GM12878 (cell line): ENCODE data around the gene LSP1. TPM values are rescaled to one million over a fixed set of nuclear protein-coding genes. Genes with fewer than 3 reads are reported as not detected.

Experiments used
- BCL3 ChIP-seq: IDR thresholded peaks from 2 replicates; pipeline ENCODE4 v1.6.1; 2011; ENCODE audit warnings: borderline replicate concordance, low read depth, mild to moderate bottlenecking, moderate library complexity, low read length; ENCODE audit not compliant: insufficient read depth, poor library complexity, severe bottlenecking
- E2F8 ChIP-seq: fragments of 450-650 bp; IDR thresholded peaks from 2 replicates; pipeline ENCODE4 v1.6.1; 2018; ENCODE audit warnings: mild to moderate bottlenecking, low read depth, moderate library complexity; ENCODE audit not compliant: partially characterized antibody
- HDAC6 ChIP-seq: fragments of 200-600 bp; sonication (generic); IDR thresholded peaks from one replicate; pipeline ENCODE4 v1.8.0; 2017; ENCODE audit warnings: antibody characterized with exemption; ENCODE audit not compliant: unreplicated experiment
- NFYB ChIP-seq: IDR thresholded peaks from 2 replicates; pipeline ENCODE4 v1.6.1; 2011; ENCODE audit warnings: low read depth, mild to moderate bottlenecking, low read length, improper control_type of control experiment, moderate library complexity; ENCODE audit not compliant: insufficient read depth
- RBBP5 ChIP-seq: fragments of 200-600 bp; sonication (generic); conservative IDR thresholded peaks from 2 replicates; pipeline ENCODE4 v1.6.1; 2016
- SMAD1 ChIP-seq: fragments of 450-650 bp; IDR thresholded peaks from 2 replicates; pipeline ENCODE4 v1.6.1; 2018; ENCODE audit warnings: mild to moderate bottlenecking, low read depth; ENCODE audit not compliant: partially characterized antibody
- TCF7 ChIP-seq: IDR thresholded peaks from 2 replicates; pipeline ENCODE4 v1.6.1; 2014; ENCODE audit warnings: antibody characterized with exemption, borderline replicate concordance
- ZNF207 ChIP-seq: fragments of 450-650 bp; IDR thresholded peaks from 2 replicates; pipeline ENCODE4 v1.6.1; 2014; ENCODE audit warnings: antibody characterized with exemption, mild to moderate bottlenecking, borderline replicate concordance
- ZNF592 ChIP-seq: fragments of 450-650 bp; IDR thresholded peaks from 2 replicates; pipeline ENCODE4 v1.6.1; 2017; ENCODE audit warnings: mild to moderate bottlenecking, moderate library complexity
- ZNF622 ChIP-seq: fragments of 450-650 bp; IDR thresholded peaks from 2 replicates; pipeline ENCODE4 v1.6.1; 2017; ENCODE audit warnings: mild to moderate bottlenecking, inconsistent platforms
- polyA plus RNA-seq, 11 experiments: library from polyadenylated mRNA; depleted of rRNA in 4 of 11; unstranded in 6 of 11; stranded (reverse) in 5 of 11; fragments of >200 nt; fragmentation: Nextera tagmentation in 4 of 11; fragmentation: Illumina TruSeq in 1 of 11; extraction: Ambion mirVana in 4 of 11; extraction: Trizol in 1 of 11; gene quantifications; 1 replicate in 1 of 11; 2 replicates in 10 of 11; pipeline versions ENCODE4 v1.2.1 to v1.2.3, GENCODE V29; 2011 to 2016; ENCODE audit warnings: inconsistent platforms in 2 of 11, missing spikeins in 2 of 11, low read depth in 1 of 11
- total RNA-seq, 4 experiments: library from RNA; depleted of rRNA in 3 of 4; stranded (reverse); fragments of >200 nt in 3 of 4; fragmentation: Illumina TruSeq in 1 of 4; extraction: Trizol in 1 of 4; gene quantifications; 2 replicates each; pipeline versions ENCODE4 v1.2.1 to v1.2.3, GENCODE V29; 2013 to 2021

The LSP1 gene
- total and polyA plus RNA-seq, 10 of the 15 experiments (the other 5 are each of a cell fraction or from before 2014, with no cell fraction given), result 19.2 to 488 (median 369) TPM

- TF ChIP-seq BCL3, result no peak
- TF ChIP-seq RBBP5, result no peak
- no peak for TF ChIP-seq SMAD1
- no peak for TF ChIP-seq NFYB
- no peak for TF ChIP-seq ZNF622
- TF ChIP-seq E2F8, result no peak
- no peak for TF ChIP-seq ZNF592
- TF ChIP-seq ZNF207, result no peak
- no peak for TF ChIP-seq HDAC6
- no peak for TF ChIP-seq TCF7
- TF ChIP-seq, all 136 proteins: peak for 0
Observed at GRCh38 chr11:1840780-1841480, 12.0 kb upstream of the LSP1 start (continued).
